T-helper 1 cell treated with Interleukin-12 subunit alpha and Interleukin-12 subunit beta and Interleukin-4 antibody, amounts not matched to agents 30 μg/mL and 1 μg/mL, for 36 hours (primary cell): ENCODE data around the gene ZFAND3.

Source experiments
- H3K27ac Mint-ChIP-seq: one replicate; pipeline ENCODE4 v1.8.0; 2021; ENCODE audit warnings: mild to moderate bottlenecking, mixed read lengths
- H3K27me3 Mint-ChIP-seq: one replicate; pipeline ENCODE4 v1.8.0; 2021; ENCODE audit warnings: low read depth, mixed read lengths
- H3K36me3 Mint-ChIP-seq: one replicate; pipeline ENCODE4 v1.8.0; 2021; ENCODE audit warnings: low read depth, mixed read lengths
- H3K4me1 Mint-ChIP-seq: one replicate; pipeline ENCODE4 v1.8.0; 2021; ENCODE audit warnings: low read depth, mixed read lengths
- H3K4me3 Mint-ChIP-seq: one replicate; pipeline ENCODE4 v1.8.0; 2021; ENCODE audit warnings: mild to moderate bottlenecking, moderate library complexity, mixed read lengths
- H3K9me3 Mint-ChIP-seq: one replicate; pipeline ENCODE4 v1.8.0; 2021; ENCODE audit warnings: mixed read lengths

Gene ZFAND3

GRCh38 chr6:37819177-37819801 lies at the start of gene ZFAND3:
ZFAND3 (plus strand) TSS chr6:37819727; CDS start chr6:37819946, 219 bp downstream.
- Mint-ChIP-seq H3K27ac (peak within 1 kb of the TSS; percentile 87), H3K36me3 (peaks cover 1% of the 10 kb centered on the region), H3K9me3 (no peaks in the 10 kb centered on the region), H3K27me3 (peaks cover 15% of the 10 kb centered on the region), H3K4me1 (peaks cover 27% of the 10 kb centered on the region), H3K4me3 (peak within 1 kb of the TSS; percentile 90)

- Mint-ChIP-seq H3K27me3 (peaks cover 9% of the 10 kb centered on the region), H3K4me1 (peaks cover 2% of the 10 kb centered on the region), H3K4me3 (no peak overlapping the region), H3K9me3 (peaks cover 4% of the 10 kb centered on the region), H3K36me3 (no peaks in the 10 kb centered on the region), H3K27ac (no peak overlapping the region)
Observed at GRCh38 chr6:37774028-37774680, 45.4 kb upstream of the ZFAND3 start.

- Mint-ChIP-seq H3K4me3 (no peak overlapping the region), H3K9me3 (peaks cover 4% of the 10 kb centered on the region), H3K27ac (no peak overlapping the region), H3K4me1 (peaks cover 4% of the 10 kb centered on the region), H3K36me3 (no peaks in the 10 kb centered on the region), H3K27me3 (peaks cover 9% of the 10 kb centered on the region)
Observed at GRCh38 chr6:37776566-37776965, 43.0 kb upstream of the ZFAND3 start.

- Mint-ChIP-seq H3K4me1 (peaks cover 4% of the 10 kb centered on the region), H3K27ac (no peak overlapping the region), H3K27me3 (peaks cover 8% of the 10 kb centered on the region), H3K9me3 (peaks cover 3% of the 10 kb centered on the region), H3K4me3 (no peak overlapping the region), H3K36me3 (no peaks in the 10 kb centered on the region)
Observed at GRCh38 chr6:37777272-37777834, 42.2 kb upstream of the ZFAND3 start.

- Mint-ChIP-seq H3K36me3 (no peaks in the 10 kb centered on the region), H3K27ac (no peak overlapping the region), H3K27me3 (peaks cover 18% of the 10 kb centered on the region), H3K9me3 (no peaks in the 10 kb centered on the region), H3K4me1 (peaks cover 15% of the 10 kb centered on the region), H3K4me3 (no peak overlapping the region)
Observed at GRCh38 chr6:37779111-37779800, 40.3 kb upstream of the ZFAND3 start.

- H3K27ac Mint-ChIP-seq = peak overlapping the region; percentile 41
- H3K4me3 Mint-ChIP-seq = no peak overlapping the region
- peaks cover 25% of the 10 kb centered on the region for H3K27me3 Mint-ChIP-seq
- H3K4me1 Mint-ChIP-seq = peaks cover 17% of the 10 kb centered on the region
- no peaks in the 10 kb centered on the region for H3K9me3 Mint-ChIP-seq
- H3K36me3 Mint-ChIP-seq = no peaks in the 10 kb centered on the region
Observed at GRCh38 chr6:37779902-37780628, 39.5 kb upstream of the ZFAND3 start.

- Mint-ChIP-seq H3K4me1 (peaks cover 17% of the 10 kb centered on the region), H3K27me3 (peaks cover 34% of the 10 kb centered on the region), H3K9me3 (no peaks in the 10 kb centered on the region), H3K36me3 (no peaks in the 10 kb centered on the region), H3K4me3 (no peak overlapping the region), H3K27ac (no peak overlapping the region)
Observed at GRCh38 chr6:37781788-37782187, 37.7 kb upstream of the ZFAND3 start.

- Mint-ChIP-seq H3K36me3 (no peaks in the 10 kb centered on the region), H3K4me3 (peak overlapping the region; percentile 67), H3K9me3 (no peaks in the 10 kb centered on the region), H3K27me3 (peaks cover 34% of the 10 kb centered on the region), H3K4me1 (peaks cover 17% of the 10 kb centered on the region), H3K27ac (no peak overlapping the region)
Observed at GRCh38 chr6:37783025-37783855, 36.3 kb upstream of the ZFAND3 start.

GRCh38 chr6:37783856-37784584 lies 35.5 kb upstream of the ZFAND3 start:
- no peaks in the 10 kb centered on the region for H3K36me3 Mint-ChIP-seq
- peak overlapping the region; percentile 67 for H3K4me3 Mint-ChIP-seq
- peaks cover 34% of the 10 kb centered on the region for H3K27me3 Mint-ChIP-seq
- H3K27ac Mint-ChIP-seq = no peak overlapping the region
- H3K4me1 Mint-ChIP-seq = peaks cover 16% of the 10 kb centered on the region
- H3K9me3 Mint-ChIP-seq = no peaks in the 10 kb centered on the region

- peaks cover 15% of the 10 kb centered on the region for H3K4me1 Mint-ChIP-seq
- no peak overlapping the region for H3K27ac Mint-ChIP-seq
- H3K4me3 Mint-ChIP-seq = no peak overlapping the region
- no peaks in the 10 kb centered on the region for H3K9me3 Mint-ChIP-seq
- peaks cover 34% of the 10 kb centered on the region for H3K27me3 Mint-ChIP-seq
- H3K36me3 Mint-ChIP-seq = no peaks in the 10 kb centered on the region
Observed at GRCh38 chr6:37784585-37784967, 35.0 kb upstream of the ZFAND3 start.

- Mint-ChIP-seq H3K4me3 (no peak overlapping the region), H3K27me3 (peaks cover 34% of the 10 kb centered on the region), H3K9me3 (no peaks in the 10 kb centered on the region), H3K36me3 (no peaks in the 10 kb centered on the region), H3K4me1 (peaks cover 15% of the 10 kb centered on the region), H3K27ac (no peak overlapping the region)
Observed at GRCh38 chr6:37785002-37785662, 34.4 kb upstream of the ZFAND3 start.

- peaks cover 13% of the 10 kb centered on the region for H3K4me1 Mint-ChIP-seq
- no peaks in the 10 kb centered on the region for H3K36me3 Mint-ChIP-seq
- H3K4me3 Mint-ChIP-seq = no peak overlapping the region
Observed at GRCh38 chr6:37785663-37786270, 33.8 kb upstream of the ZFAND3 start.

More at GRCh38 chr6:37785663-37786270, 33.8 kb upstream of the ZFAND3 start:
- Mint-ChIP-seq H3K27me3 (peaks cover 34% of the 10 kb centered on the region), H3K9me3 (no peaks in the 10 kb centered on the region), H3K27ac (no peak overlapping the region)
